HEK293 (cell line): ENCODE results near the gene OBP2B.

ENCODE experiments used
- CTCF ChIP-seq: fragments of 450-650 bp; formaldehyde crosslinking; IDR thresholded peaks from 2 replicates; pipeline ENCODE4 v1.5.1; 2016; ENCODE audit warnings: missing biosample characterization, missing genetic modification characterization
- HOXD13 ChIP-seq: sonication (generic); formaldehyde crosslinking; IDR thresholded peaks from 2 replicates; pipeline ENCODE4 v1.8.0; 2022; ENCODE audit warnings: missing genetic modification reagents, borderline replicate concordance
- SP2 ChIP-seq: fragments of 450-650 bp; formaldehyde crosslinking; IDR thresholded peaks from 2 replicates; pipeline ENCODE4 v1.5.1; 2016; ENCODE audit warnings: missing biosample characterization, missing genetic modification characterization
- YY1 ChIP-seq: fragments of 450-650 bp; formaldehyde crosslinking; IDR thresholded peaks from 2 replicates; pipeline ENCODE4 v1.5.1; 2018; ENCODE audit warnings: missing biosample characterization, missing genetic modification characterization
- ZFP41 ChIP-seq: fragments of 450-650 bp; formaldehyde crosslinking; IDR thresholded peaks from 2 replicates; pipeline ENCODE4 v1.5.1; 2016; ENCODE audit warnings: missing biosample characterization, missing genetic modification characterization, borderline replicate concordance
- ZNF121 ChIP-seq: fragments of 450-650 bp; formaldehyde crosslinking; IDR thresholded peaks from 2 replicates; pipeline ENCODE4 v1.5.1; 2016; ENCODE audit warnings: missing biosample characterization, missing genetic modification characterization
- ZNF133 ChIP-seq: fragments of 450-650 bp; formaldehyde crosslinking; IDR thresholded peaks from 2 replicates; pipeline ENCODE4 v1.5.1; 2016; ENCODE audit warnings: missing biosample characterization, missing genetic modification characterization
- ZNF138 ChIP-seq: fragments of 450-650 bp; formaldehyde crosslinking; IDR thresholded peaks from 2 replicates; pipeline ENCODE4 v1.5.1; 2016; ENCODE audit warnings: missing biosample characterization, missing genetic modification characterization, borderline replicate concordance
- ZNF302 ChIP-seq: fragments of 450-650 bp; formaldehyde crosslinking; IDR thresholded peaks from 2 replicates; pipeline ENCODE4 v1.5.1; 2016; ENCODE audit warnings: missing biosample characterization, missing genetic modification characterization, low read depth
- ZNF341 ChIP-seq: fragments of 450-650 bp; formaldehyde crosslinking; IDR thresholded peaks from 2 replicates; pipeline ENCODE4; 2016; ENCODE audit warnings: low read depth, missing biosample characterization, missing genetic modification characterization
- ZNF423 ChIP-seq: fragments of 450-650 bp; formaldehyde crosslinking; IDR thresholded peaks from 2 replicates; pipeline ENCODE4 v1.5.1; 2016; ENCODE audit warnings: missing biosample characterization, missing genetic modification characterization
- ZNF664 ChIP-seq: fragments of 450-650 bp; formaldehyde crosslinking; IDR thresholded peaks from 2 replicates; pipeline ENCODE4 v1.5.1; 2016; ENCODE audit warnings: missing biosample characterization, missing genetic modification characterization
- ZNF747 ChIP-seq: fragments of 450-650 bp; formaldehyde crosslinking; IDR thresholded peaks from 2 replicates; pipeline ENCODE4 v1.5.1; 2016; ENCODE audit warnings: missing biosample characterization, missing genetic modification characterization
- TF ChIP-seq, protein P1 (sequence below): fragments of 450-650 bp; formaldehyde crosslinking; IDR thresholded peaks from 2 replicates; pipeline ENCODE4 v1.5.1; 2016; ENCODE audit warnings: missing biosample characterization, missing genetic modification characterization

DNA sequence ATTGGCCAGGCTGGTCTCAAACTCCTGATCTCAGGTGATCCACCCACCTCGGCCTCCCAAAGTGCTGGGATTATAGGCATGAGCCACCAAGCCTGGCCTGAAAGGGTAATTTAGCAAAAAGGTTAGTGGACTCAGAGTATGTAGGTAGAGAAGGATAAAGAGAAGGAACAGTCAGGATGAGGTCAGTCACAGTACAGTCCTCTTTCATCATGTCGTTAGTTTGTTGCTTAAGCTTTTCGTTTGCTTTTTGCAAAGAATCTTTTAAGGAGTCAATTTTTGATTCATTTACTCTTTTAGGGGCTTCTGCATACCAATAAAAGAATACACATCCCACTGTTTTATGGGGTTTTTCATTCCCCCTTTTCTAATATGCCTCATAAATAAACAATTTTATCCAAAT, 27.5 kb downstream of the OBP2B start:
- no peak for TF ChIP-seq ZNF138
- TF ChIP-seq CTCF (tag by site-specific recombination): no peak
- no peak for TF ChIP-seq HOXD13 (CRISPR knock-in tag)
- TF ChIP-seq ZFP41 (tag by site-specific recombination): no peak
- no peak for TF ChIP-seq ZNF423 (tag by site-specific recombination)
- no peak for TF ChIP-seq YY1 (tag by site-specific recombination)
- no peak for TF ChIP-seq ZNF121
- TF ChIP-seq SP2: no peak
- no peak for TF ChIP-seq ZNF664
- TF ChIP-seq ZNF747 (tag by site-specific recombination): no peak
- TF ChIP-seq, protein P1, sequence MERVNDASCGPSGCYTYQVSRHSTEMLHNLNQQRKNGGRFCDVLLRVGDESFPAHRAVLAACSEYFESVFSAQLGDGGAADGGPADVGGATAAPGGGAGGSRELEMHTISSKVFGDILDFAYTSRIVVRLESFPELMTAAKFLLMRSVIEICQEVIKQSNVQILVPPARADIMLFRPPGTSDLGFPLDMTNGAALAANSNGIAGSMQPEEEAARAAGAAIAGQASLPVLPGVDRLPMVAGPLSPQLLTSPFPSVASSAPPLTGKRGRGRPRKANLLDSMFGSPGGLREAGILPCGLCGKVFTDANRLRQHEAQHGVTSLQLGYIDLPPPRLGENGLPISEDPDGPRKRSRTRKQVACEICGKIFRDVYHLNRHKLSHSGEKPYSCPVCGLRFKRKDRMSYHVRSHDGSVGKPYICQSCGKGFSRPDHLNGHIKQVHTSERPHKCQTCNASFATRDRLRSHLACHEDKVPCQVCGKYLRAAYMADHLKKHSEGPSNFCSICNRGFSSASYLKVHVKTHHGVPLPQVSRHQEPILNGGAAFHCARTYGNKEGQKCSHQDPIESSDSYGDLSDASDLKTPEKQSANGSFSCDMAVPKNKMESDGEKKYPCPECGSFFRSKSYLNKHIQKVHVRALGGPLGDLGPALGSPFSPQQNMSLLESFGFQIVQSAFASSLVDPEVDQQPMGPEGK (tag by site-specific recombination): no peak
- no peak for TF ChIP-seq ZNF341 (tag by site-specific recombination)
- no peak for TF ChIP-seq ZNF302
- no peak for TF ChIP-seq ZNF133
